ENCODE measurements around the gene CEP43.

CEP43 gene

DNA sequence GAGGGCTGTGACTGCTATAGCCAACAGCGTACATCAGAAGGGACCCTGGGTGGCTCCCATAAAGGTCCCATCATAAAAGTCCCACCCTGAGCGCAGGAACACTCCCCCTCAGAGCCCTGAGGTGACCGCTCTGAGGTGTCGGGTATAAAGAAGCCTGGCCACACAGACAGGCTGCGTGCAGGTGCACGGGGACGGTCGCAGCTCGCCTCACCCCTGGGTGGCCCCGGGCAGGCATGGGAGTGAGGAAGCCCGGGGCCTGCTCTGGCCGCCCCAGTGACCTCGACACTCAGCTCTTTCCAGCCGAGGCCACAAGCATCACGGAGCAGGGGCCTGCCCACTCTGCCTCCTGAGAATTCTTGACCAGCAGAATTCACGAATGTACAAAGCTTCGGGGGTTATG, 28.4 kb upstream of the CEP43 start:
- TF ChIP-seq, protein P1, sequence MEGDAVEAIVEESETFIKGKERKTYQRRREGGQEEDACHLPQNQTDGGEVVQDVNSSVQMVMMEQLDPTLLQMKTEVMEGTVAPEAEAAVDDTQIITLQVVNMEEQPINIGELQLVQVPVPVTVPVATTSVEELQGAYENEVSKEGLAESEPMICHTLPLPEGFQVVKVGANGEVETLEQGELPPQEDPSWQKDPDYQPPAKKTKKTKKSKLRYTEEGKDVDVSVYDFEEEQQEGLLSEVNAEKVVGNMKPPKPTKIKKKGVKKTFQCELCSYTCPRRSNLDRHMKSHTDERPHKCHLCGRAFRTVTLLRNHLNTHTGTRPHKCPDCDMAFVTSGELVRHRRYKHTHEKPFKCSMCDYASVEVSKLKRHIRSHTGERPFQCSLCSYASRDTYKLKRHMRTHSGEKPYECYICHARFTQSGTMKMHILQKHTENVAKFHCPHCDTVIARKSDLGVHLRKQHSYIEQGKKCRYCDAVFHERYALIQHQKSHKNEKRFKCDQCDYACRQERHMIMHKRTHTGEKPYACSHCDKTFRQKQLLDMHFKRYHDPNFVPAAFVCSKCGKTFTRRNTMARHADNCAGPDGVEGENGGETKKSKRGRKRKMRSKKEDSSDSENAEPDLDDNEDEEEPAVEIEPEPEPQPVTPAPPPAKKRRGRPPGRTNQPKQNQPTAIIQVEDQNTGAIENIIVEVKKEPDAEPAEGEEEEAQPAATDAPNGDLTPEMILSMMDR (conservative IDR thresholded peaks at IDR 0.05): no peak
- no peak overlapping the region for H3K27ac ChIP-seq

DNA sequence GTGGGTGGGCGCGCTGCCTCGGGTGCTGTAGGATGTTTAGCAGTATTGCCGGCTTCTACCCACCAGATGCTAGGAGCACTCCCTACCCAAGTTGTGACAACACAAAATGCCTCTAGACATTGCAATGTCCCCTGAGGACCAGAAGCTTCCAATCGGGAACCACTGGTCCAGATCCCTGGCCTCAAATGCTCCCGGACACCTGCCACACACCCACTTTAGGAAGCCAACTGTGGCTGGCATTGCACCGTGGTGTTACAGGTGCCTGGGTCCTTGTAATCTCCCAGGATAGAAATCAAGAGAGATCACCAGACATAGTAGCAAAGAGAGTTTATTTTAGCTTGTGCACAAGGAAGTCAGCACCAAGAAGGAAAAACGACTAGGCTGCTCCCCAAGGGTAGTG, 27.9 kb upstream of the CEP43 start:
- TF ChIP-seq, protein P1 (conservative IDR thresholded peaks at IDR 0.05): no peak

DNA sequence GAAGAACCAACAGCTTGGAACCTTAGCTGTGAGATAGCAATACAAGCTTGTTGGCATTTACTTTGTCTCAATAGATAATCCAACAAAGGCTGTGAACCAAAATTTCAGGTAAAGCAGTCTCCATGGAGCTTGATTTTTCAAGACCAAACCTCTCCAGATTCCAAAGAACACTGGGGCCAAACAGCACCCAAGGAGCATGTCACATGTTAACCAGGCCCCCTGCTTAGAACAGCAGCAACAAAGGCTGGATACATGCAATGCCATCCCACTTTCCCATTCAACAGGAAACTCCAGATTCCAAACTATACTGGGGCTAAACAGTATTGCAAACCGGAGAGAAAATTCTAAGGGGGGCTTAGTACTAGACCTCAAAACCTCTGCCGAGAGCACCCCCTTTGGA, 27.1 kb upstream of the CEP43 start:
- no peak overlapping the region for H3K27ac ChIP-seq
- TF ChIP-seq, protein P1 (conservative IDR thresholded peaks at IDR 0.05): no peak

More for the DNA sequence above, 27.9 kb upstream of the CEP43 start:
- no peak overlapping the region for H3K27ac ChIP-seq

DNA sequence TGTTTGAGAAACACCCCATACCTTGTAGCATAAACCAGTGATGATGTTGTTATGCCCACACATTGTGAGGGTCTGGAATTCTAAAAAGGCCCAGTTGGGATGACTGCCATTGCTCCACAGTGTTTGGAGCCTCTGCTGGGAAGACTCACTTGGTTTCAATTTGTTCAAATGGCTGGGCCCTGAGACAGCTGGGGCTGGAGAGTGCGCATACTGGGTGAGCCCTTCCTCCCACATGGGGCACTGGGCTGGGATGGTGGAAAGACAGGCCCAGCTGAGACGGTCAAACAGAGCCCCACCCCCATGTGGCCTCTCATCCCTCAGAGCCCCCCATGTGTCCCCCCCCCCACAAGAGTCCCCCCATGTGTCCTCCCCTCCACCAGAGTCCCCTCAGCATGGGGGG, 22.6 kb upstream of the CEP43 start:
- TF ChIP-seq, protein P1 (conservative IDR thresholded peaks at IDR 0.05): no peak
- no peak overlapping the region for H3K27ac ChIP-seq

DNA sequence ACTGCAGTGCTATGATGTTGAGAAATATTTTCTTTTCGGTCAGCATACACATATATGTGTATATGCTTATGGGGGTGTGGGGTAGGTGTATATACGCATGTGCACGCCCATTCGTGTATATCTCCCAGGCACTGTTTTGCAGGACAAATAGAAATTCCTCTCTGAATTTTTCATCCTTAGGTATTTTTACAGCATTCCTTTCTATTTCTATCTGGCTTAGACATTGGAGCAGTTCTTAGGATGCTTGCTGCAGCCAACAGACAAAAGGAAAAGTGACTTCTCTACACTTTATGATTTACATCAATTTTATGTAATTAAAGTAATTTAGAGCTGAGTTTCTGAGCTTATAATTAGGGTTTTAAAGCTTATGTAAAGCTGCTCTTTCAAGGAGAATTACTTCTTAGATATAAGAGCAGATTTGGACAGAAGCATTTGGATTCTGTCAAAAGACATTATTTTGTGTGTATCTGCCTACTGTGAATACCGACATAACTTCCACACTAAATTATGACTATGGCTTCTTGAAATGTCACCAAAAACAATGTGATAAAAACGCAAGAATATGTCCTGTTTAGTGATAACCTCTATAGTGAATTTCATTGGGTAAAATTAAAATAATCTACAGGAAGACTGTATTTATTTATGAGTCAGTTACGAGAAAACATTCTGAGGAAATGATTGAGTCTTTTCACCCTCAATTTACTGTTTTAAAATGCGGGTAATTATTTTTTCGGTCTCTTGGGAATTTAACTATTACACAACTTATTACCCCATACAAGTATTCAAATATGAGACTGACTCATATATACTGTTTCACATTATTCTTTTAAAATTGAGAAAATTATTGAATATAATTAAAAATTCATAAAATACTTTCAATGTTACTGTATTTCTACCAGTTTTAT, 21.3 kb upstream of the CEP43 start:
- H3K27ac ChIP-seq: no peak overlapping the region
- TF ChIP-seq, protein P1 (conservative IDR thresholded peaks at IDR 0.05): no peak

DNA sequence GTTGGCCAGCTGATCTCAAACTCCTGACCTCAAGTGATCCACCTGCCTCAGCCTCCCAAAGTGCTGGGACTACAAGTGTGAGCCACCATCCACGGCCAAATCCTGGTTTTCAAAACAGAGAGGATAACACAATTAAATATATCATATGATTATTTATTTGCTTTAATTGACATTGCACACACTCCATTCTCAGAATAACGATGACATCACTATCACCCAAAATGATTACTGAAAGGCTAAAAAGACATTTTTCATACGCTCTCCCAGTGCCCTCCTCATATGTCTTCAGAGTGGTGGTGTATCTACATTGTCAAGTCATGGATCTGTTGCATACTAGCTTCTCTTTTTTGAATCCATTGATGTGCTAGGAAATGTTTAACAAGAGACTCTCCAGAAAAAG, 18.5 kb upstream of the CEP43 start:
- H3K27ac ChIP-seq: no peak overlapping the region
- TF ChIP-seq, protein P1 (conservative IDR thresholded peaks at IDR 0.05): no peak

DNA sequence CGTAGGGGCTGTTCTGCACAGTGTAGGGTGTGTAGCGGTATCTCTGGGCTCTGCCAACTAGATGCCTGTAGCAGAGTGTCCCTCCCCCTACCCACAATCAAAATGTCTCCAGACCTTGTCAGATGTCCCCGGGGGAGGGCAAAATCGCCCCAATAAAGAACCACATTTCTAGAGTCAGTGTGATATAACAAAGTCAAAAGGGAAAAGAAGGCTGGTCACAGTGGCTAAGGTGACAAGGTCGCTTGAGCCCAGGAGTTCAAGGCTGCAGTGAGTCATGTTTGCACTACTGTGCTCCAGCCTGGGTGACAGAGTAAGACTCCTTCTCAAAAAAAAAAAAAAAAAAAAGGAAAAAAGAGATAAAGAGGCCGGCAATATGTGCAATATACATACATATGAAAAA, 11.7 kb upstream of the CEP43 start:
- TF ChIP-seq, protein P1 (conservative IDR thresholded peaks at IDR 0.05): no peak
- H3K27ac ChIP-seq: no peak overlapping the region
